ENCODE results near the gene SLC1A4. TPM values are rescaled to one million over a fixed set of nuclear protein-coding genes. Genes with fewer than 3 reads are reported as not detected.
A peak's percentile ranks its signal among the peaks of the same experiment; 100 is the strongest.

Gene SLC1A4
- total and polyA plus RNA-seq, 8 donors = 10.9 to 72.7 (median 23.1) TPM

GRCh38 chr2:65062843-65063825, 73.9 kb downstream of the SLC1A4 start:
- DNase-seq = no peak

GRCh38 chr2:65064728-65065552, 75.7 kb downstream of the SLC1A4 start:
- FAIRE-seq (no peak), DNase-seq (peak in 4 of 6 donors; percentile 57 to 65 (median 60)), ATAC-seq (peak; percentile 49 to 77 (median 63))
- H3K27me3 ChIP-seq = no peaks in the 10 kb centered on the region
- H3K27ac ChIP-seq = peak overlapping the region in 3 of 4 donors; percentile 19 to 71 (median 67)
- H3K9me3 ChIP-seq = no peaks in the 10 kb centered on the region
- H3K36me3 ChIP-seq = peaks cover 0 to 3% (median 0%) of the 10 kb centered on the region in 3 donors
- H3K4me1 ChIP-seq = peaks cover 25 to 32% (median 26%) of the 10 kb centered on the region in 3 donors
- intact Hi-C loops (cut with DNase I) = loop anchor here in 1 of 3 donors (10.0 kb wide), 1 partner anchor 110 kb away; no protein-coding TSS in a partner anchor
- TF ChIP-seq CTCF (IDR thresholded peaks at IDR 0.05) = peak in 2 of 4 donors; percentile 8 to 43
- 35 to 40% methylated on average over 14 of the region's 14 CpGs for WGBS, 2 donors
- no peak overlapping the region for H3K4me3 ChIP-seq

More at GRCh38 chr2:65062843-65063825, 73.9 kb downstream of the SLC1A4 start:
- no peaks in the 10 kb centered on the region for H3K27me3 ChIP-seq
- peaks cover 36 to 48% (median 38%) of the 10 kb centered on the region in 3 donors for H3K4me1 ChIP-seq
- no peak overlapping the region for H3K4me3 ChIP-seq
- H3K36me3 ChIP-seq = no peaks in the 10 kb centered on the region
- intact Hi-C loops (cut with DNase I) = loop anchor here in 1 of 3 donors (10.0 kb wide), 1 partner anchor 112 kb away; no protein-coding TSS in a partner anchor
- H3K27ac ChIP-seq = peak overlapping the region in 1 of 4 donors; percentile 93
- no peak for TF ChIP-seq CTCF (IDR thresholded peaks at IDR 0.05)
- ATAC-seq (no peak), FAIRE-seq (no peak)
- WGBS, 2 donors = 58 to 75% methylated on average over 13 of the region's 13 CpGs
- H3K9me3 ChIP-seq = no peaks in the 10 kb centered on the region

GRCh38 chr2:65067806-65068553, 78.8 kb downstream of the SLC1A4 start:
- no peak for ATAC-seq
- intact Hi-C loops (cut with DNase I) = loop anchor here in 1 of 3 donors (10.0 kb wide), 1 partner anchor 107 kb away; no protein-coding TSS in a partner anchor
- no peak for DNase-seq
- Histone ChIP-seq H3K27ac (peak overlapping the region in 1 of 4 donors; percentile 12), H3K9me3 (no peaks in the 10 kb centered on the region), H3K36me3 (peaks cover 0 to 17% (median 0%) of the 10 kb centered on the region in 3 donors), H3K4me3 (no peak overlapping the region), H3K4me1 (peaks cover 6 to 11% (median 7%) of the 10 kb centered on the region in 3 donors), H3K27me3 (no peaks in the 10 kb centered on the region)
- WGBS, 2 donors = 76 to 82% methylated on average over 14 of the region's 14 CpGs
- TF ChIP-seq CTCF (IDR thresholded peaks at IDR 0.05) = no peak
- FAIRE-seq = no peak

GRCh38 chr2:65069439-65069824, 80.2 kb downstream of the SLC1A4 start:
- FAIRE-seq (no peak), ATAC-seq (no peak), DNase-seq (peak in 2 of 6 donors; percentile 9 to 22)
- intact Hi-C loops (cut with DNase I) = loop anchor here in 1 of 3 donors (10.0 kb wide), 1 partner anchor 105 kb away; no protein-coding TSS in a partner anchor
- Histone ChIP-seq H3K27me3 (no peaks in the 10 kb centered on the region), H3K9me3 (no peaks in the 10 kb centered on the region), H3K27ac (peak overlapping the region in 1 of 4 donors; percentile 41), H3K4me3 (no peak overlapping the region), H3K4me1 (peaks cover 4 to 7% (median 6%) of the 10 kb centered on the region in 3 donors), H3K36me3 (peaks cover 0 to 17% (median 0%) of the 10 kb centered on the region in 3 donors)
- TF ChIP-seq CTCF (IDR thresholded peaks at IDR 0.05) = no peak
- WGBS, 2 donors = 81 to 88% methylated on average over 6 of the region's 6 CpGs

Measured in pancreas (tissue), 10 donors.